Stimulated activated CD4-positive, alpha-beta T cell treated with anti-CD3 and anti-CD28 coated beads, Interleukin-12 subunit alpha, Interleukin-12 subunit beta, amount 100 ng/mL, for 4 hours (primary cell): ENCODE results near the gene DEDD2.

Experiments used
- DNase-seq: peaks from one replicate; pipeline ENCODE4 v3.0.0-alpha.2; 2020

DEDD2 gene

GRCh38 chr19:42248270-42249148 is 31.0 kb upstream of the DEDD2 start:
- DNase-seq = no peak

- no peak for DNase-seq
Measured at GRCh38 chr19:42247640-42248199, 30.2 kb upstream of the DEDD2 start.

GRCh38 chr19:42246922-42247639 is 29.6 kb upstream of the DEDD2 start:
- DNase-seq = no peak

- DNase-seq = no peak
Measured at GRCh38 chr19:42246143-42246921, 28.9 kb upstream of the DEDD2 start.

- no peak for DNase-seq
Measured at GRCh38 chr19:42245231-42245630, 27.8 kb upstream of the DEDD2 start.

GRCh38 chr19:42244347-42245220 is 27.1 kb upstream of the DEDD2 start:
- peak; percentile 85 for DNase-seq

GRCh38 chr19:42242512-42243409 is 25.3 kb upstream of the DEDD2 start, which contains the start of gene GSK3A:
Gene GSK3A, minus strand, starts transcription at chr19:42242602. Its CDS starts 137 bp downstream, at chr19:42242465.
- peak; percentile 93 for DNase-seq

GRCh38 chr19:42242069-42242511 is 24.6 kb upstream of the DEDD2 start:
- DNase-seq = peak; percentile 45

- DNase-seq = no peak
Measured at GRCh38 chr19:42241279-42241678, 23.8 kb upstream of the DEDD2 start.

- no peak for DNase-seq
Measured at GRCh38 chr19:42239544-42240220, 22.2 kb upstream of the DEDD2 start.

- no peak for DNase-seq
Measured at GRCh38 chr19:42235181-42235580, 17.7 kb upstream of the DEDD2 start.

- no peak for DNase-seq
Measured at GRCh38 chr19:42234364-42234763, 16.9 kb upstream of the DEDD2 start.

GRCh38 chr19:42233678-42234292 is 16.3 kb upstream of the DEDD2 start:
- DNase-seq = no peak

- DNase-seq = no peak
Measured at GRCh38 chr19:42233106-42233505, 15.6 kb upstream of the DEDD2 start.

GRCh38 chr19:42232435-42232834 is 15.0 kb upstream of the DEDD2 start:
- DNase-seq = no peak

- DNase-seq = no peak
Measured at GRCh38 chr19:42230571-42230970, 13.1 kb upstream of the DEDD2 start.

- DNase-seq = no peak
Measured at GRCh38 chr19:42229855-42230351, 12.4 kb upstream of the DEDD2 start.

- DNase-seq = no peak
Measured at GRCh38 chr19:42229301-42229854, 11.9 kb upstream of the DEDD2 start.

GRCh38 chr19:42228641-42229040 is 11.2 kb upstream of the DEDD2 start:
- DNase-seq = no peak
